ENCODE measurements around the gene UGT8. TPM values are rescaled to one million over a fixed set of nuclear protein-coding genes. Genes with fewer than 3 reads are reported as not detected.

UGT8 gene
- total and polyA plus RNA-seq, 2 of the 8 experiments (the other 6 are each of a cell fraction or from before 2014, with no cell fraction given), result 16.9 to 26.9 TPM

GRCh38 chr4:114562176-114562904, 36.3 kb upstream of the UGT8 start (continued):
- TF ChIP-seq RNF2 (IDR thresholded peaks at IDR 0.05; ENCODE audit: borderline replicate concordance, low read depth, low read length, missing control alignments, poor library complexity, severe bottlenecking) (no peak), BCL11A (IDR thresholded peaks at IDR 0.05; ENCODE audit: low read depth in 2 of 2, low read length in 2 of 2) (peak in 1 of 2 experiments; percentile 1), KDM5A (IDR thresholded peaks at IDR 0.05; ENCODE audit: low read length) (no peak), JUND (IDR thresholded peaks at IDR 0.05; ENCODE audit: low read length) (0 out of 2 replicates have a peak, but pooled peaks have one; percentile 7), NRF1 (IDR thresholded peaks at IDR 0.05; ENCODE audit: low read depth, low read length) (no peak), EGR1 (IDR thresholded peaks at IDR 0.05; ENCODE audit: borderline replicate concordance, low read depth, low read length) (no peak), RAD21 (IDR thresholded peaks at IDR 0.05 in 1 of 2, conservative IDR thresholded peaks at IDR 0.05 in 1 of 2; ENCODE audit: low read depth in 2 of 2, low read length in 2 of 2) (0 out of 4 replicates have a peak, but pooled peaks of 1 of the 2 experiments have one; percentile 1), BRCA1 (IDR thresholded peaks at IDR 0.05; ENCODE audit: low read depth, low read length) (no peak), TCF12 (IDR thresholded peaks at IDR 0.05; ENCODE audit: low read depth, low read length) (no peak), CTBP2 (IDR thresholded peaks at IDR 0.05; ENCODE audit: borderline replicate concordance, insufficient read depth, insufficient read length, low read length) (no peak), RFX5 (IDR thresholded peaks at IDR 0.05; ENCODE audit: borderline replicate concordance, low read depth, low read length) (0 out of 2 replicates have a peak, but pooled peaks have one; percentile 11), CEBPB (IDR thresholded peaks at IDR 0.05; ENCODE audit: low read depth, low read length) (no peak), NANOG (IDR thresholded peaks at IDR 0.05; ENCODE audit: insufficient read depth, low read depth, low read length, poor library complexity, severe bottlenecking) (peak; percentile 53)

All from H1 (cell line).